Measurements from ENCODE around the gene BTBD1. TPM values are rescaled to one million over a fixed set of nuclear protein-coding genes. Genes with fewer than 3 reads are reported as not detected.

The BTBD1 gene
- total RNA-seq = 155 TPM
- long read RNA-seq, transcript BTBD1-201 (8 exons, 3,297 nt) = major isoform, 513 of 562 reads
- long read RNA-seq, partial matches to known transcripts = 23 of 562 reads
- long read RNA-seq, other reads (novel, unspliced or antisense) = 25 of 562 reads

GRCh38 chr15:83066734-83067637 is at the start of gene BTBD1:
Gene BTBD1 (minus strand): TSS chr15:83067252. CDS start chr15:83067151, 101 bp downstream.
- intact Hi-C loops (cut with micrococcal nuclease) = no loop called here
- ATAC-seq (peak; percentile 98), DNase-seq (peak; percentile 96)

- intact Hi-C loops (cut with micrococcal nuclease) = no loop called here
- DNase-seq (no peak), ATAC-seq (no peak)
These were observed 48.9 kb upstream of the BTBD1 start for GRCh38 chr15:83115831-83116565.

DNA sequence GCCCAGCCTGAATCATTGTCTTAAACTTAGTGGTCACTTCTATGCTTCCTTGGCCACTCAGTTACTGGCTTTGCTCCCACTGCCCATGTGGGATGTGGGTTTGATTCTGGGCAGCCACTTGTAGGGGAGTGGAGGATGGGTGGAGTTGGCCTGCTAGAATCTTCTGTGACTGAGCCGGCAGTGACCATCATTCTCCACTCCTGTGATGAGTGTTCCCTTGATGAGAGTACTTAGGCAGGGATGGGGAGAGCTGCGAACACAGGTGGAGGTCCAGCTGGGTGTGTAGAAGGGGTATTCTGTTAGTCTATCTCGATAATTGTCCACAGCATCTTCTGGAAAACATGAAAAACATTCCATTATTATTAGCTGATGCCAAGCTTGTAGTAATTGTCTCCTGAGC is 48.4 kb upstream of the BTBD1 start:
- no peak for DNase-seq
- intact Hi-C loops (cut with micrococcal nuclease) = no loop called here
- ATAC-seq = no peak

- ATAC-seq = no peak
- intact Hi-C loops (cut with micrococcal nuclease) = no loop called here
- no peak for DNase-seq
These were observed 47.8 kb upstream of the BTBD1 start for GRCh38 chr15:83114856-83115255.

DNA sequence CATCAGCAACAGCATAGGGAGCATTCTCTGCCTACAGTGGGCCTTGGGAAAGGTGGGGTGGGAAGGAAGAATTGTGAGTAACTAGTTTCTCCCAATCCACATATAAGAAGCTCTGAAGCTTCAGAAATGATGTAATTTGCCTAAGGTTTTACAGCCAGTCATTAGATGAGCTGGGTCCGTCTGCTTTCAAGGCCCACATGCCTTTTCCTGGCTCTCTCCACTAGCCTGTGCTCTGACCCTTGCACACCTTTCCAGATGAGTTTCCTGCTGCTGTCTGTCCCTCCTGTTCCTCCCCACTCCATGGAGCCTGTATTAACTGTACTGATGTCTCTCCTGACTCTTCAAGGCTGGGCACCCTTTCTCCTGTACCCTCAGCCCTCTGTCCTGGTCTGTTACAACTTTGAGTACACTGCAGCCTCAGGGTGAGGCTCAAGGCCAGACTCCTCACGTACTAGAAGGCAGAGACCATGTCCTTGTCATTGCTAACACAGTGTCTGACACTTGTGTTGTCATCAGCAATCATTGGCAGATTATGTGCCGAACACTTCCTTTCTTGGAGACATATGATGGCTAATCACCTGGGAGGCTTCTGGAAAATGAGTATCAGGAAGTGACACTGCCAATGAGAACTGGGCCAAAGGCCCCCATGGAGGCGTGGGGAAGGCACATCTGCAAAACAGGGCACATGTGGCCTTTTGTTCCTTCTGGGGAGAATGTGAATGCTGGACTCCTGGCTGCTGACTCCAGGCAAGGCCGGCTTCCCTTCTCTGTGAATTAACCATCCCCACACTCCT is 47.0 kb upstream of the BTBD1 start:
- intact Hi-C loops (cut with micrococcal nuclease) = no loop called here
- no peak for ATAC-seq
- DNase-seq = no peak

DNA sequence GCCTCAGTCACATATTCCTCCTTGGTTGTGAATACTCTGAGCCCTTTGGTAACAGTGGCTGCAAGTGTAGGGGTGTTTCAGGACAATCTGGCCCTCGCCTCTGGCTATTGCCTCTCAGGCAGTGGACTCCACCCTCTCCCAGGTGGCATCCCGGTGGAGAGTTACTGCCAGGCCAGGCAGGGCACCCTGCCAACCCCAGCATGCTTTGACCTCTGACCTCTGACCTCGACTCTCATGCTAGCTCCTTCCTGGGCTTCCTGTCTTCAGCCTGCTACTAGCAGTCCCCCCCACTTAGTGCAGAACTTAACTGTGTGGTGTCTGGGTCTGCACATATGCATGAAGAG is 45.9 kb upstream of the BTBD1 start:
- ATAC-seq (peak; percentile 32), DNase-seq (peak; percentile 44)
- intact Hi-C loops (cut with micrococcal nuclease) = no loop called here

DNA sequence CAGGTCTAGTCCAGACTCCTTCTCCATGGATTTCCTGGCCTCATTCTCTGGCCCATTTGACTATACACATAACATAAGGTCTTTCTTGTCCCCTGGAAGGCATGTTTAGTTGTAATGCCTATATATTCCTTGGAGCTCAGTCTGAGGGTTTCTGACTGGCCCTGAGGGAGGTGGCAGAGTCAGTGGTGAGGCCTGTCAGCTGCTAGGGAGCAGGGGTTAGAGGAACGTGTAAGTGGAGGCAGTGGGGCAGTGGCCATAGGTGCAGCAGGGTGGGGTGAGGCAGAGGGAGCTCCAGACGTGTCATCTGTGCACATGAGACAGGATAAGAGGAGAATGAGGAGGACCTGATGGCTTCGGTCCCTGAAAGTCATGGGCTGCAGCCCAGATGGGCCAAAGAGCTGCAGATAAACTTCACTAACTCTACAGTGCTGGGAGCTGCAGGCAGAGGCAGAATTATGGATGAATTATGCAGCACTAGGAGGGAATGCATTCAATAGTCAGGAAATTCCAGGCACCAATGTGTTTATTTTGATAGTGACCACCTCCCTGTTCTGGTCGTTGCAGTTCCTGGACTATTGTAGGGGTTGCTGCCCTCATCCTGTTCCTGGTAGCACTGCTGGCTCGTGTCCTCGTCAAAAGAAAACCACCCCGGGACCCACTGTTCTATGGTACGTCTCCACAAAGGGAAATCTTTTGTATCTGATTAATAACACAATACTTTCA is 45.3 kb upstream of the BTBD1 start:
- intact Hi-C loops (cut with micrococcal nuclease) = no loop called here
- ATAC-seq (peak; percentile 44), DNase-seq (no peak)

GRCh38 chr15:83111149-83111548 is 44.1 kb upstream of the BTBD1 start:
- intact Hi-C loops (cut with micrococcal nuclease) = no loop called here
- ATAC-seq (no peak), DNase-seq (no peak)

- ATAC-seq (no peak), DNase-seq (no peak)
- intact Hi-C loops (cut with micrococcal nuclease) = no loop called here
These were observed 43.3 kb upstream of the BTBD1 start for GRCh38 chr15:83110381-83110780.

DNA sequence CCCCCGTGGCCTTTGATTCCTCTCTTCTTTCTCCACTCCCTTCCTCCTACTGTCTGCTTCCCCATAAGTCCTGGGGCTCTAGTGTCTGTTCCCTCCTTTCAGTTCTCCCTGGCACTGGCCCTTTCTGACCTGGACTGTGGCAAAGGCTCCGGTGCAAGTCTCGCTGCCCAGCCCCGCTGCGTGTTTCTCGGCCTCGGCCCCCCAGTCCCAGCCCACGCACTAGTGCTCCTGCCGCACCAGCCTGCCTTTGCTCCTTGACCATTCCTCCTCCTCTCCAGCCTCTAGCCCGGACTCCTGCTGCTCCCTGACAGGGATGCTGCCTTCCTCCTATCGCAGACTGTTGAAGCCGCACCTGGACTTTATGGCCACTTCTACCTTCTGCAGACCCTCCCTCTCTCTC is 42.5 kb upstream of the BTBD1 start:
- intact Hi-C loops (cut with micrococcal nuclease) = no loop called here
- DNase-seq = no peak
- ATAC-seq = no peak

- intact Hi-C loops (cut with micrococcal nuclease) = no loop called here
- ATAC-seq (peak; percentile 77), DNase-seq (peak; percentile 71)
These were observed 41.5 kb upstream of the BTBD1 start for GRCh38 chr15:83108266-83109219.

GRCh38 chr15:83107841-83108181 is 40.8 kb upstream of the BTBD1 start:
- DNase-seq (peak; percentile 30), ATAC-seq (no peak)
- intact Hi-C loops (cut with micrococcal nuclease) = no loop called here

- peak; percentile 65 for ATAC-seq
- intact Hi-C loops (cut with micrococcal nuclease) = no loop called here
- peak; percentile 70 for DNase-seq
These were observed 40.2 kb upstream of the BTBD1 start, which contains the start of gene TM6SF1 for GRCh38 chr15:83106994-83107840. Gene TM6SF1 (plus strand): TSS chr15:83107645. CDS start chr15:83107681, 36 bp downstream.

GRCh38 chr15:83105440-83105839 is 38.4 kb upstream of the BTBD1 start:
- ATAC-seq (no peak), DNase-seq (no peak)
- intact Hi-C loops (cut with micrococcal nuclease) = no loop called here

- no peak for ATAC-seq
- intact Hi-C loops (cut with micrococcal nuclease) = no loop called here
These were observed 37.1 kb upstream of the BTBD1 start for GRCh38 chr15:83104141-83104540.

DNA sequence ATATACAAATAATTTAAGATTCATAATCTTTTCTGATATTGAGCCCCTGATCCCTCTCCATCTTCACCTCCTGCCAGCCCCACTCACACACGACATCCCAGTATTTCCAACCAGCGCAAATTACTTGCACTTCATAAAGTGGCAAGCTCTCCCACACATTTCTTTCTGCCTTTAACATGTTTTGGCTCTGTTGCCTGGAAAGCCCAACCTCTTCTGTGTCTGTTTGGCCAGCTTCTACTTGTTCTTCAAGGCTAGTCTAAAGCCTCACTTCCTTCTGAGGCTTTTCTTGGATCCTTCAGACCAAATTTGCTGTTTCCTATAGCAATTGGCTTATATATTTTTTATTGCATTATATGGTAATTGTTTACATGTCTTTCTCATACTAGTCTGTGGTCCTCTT is 35.3 kb upstream of the BTBD1 start:
- no peak for DNase-seq
- intact Hi-C loops (cut with micrococcal nuclease) = no loop called here
- no peak for ATAC-seq

More at GRCh38 chr15:83104141-83104540, 37.1 kb upstream of the BTBD1 start:
- DNase-seq = no peak

GRCh38 chr15:83100097-83100646 is 33.1 kb upstream of the BTBD1 start:
- ATAC-seq = peak; percentile 68
- intact Hi-C loops (cut with micrococcal nuclease) = no loop called here

More at GRCh38 chr15:83100097-83100646, 33.1 kb upstream of the BTBD1 start:
- no peak for DNase-seq

All from left ventricle myocardium superior (tissue), 1 donor.